ENCODE results near the gene ZNF566.

Gene ZNF566

GRCh38 chr19:36528921-36529518 lies 39.7 kb upstream of the ZNF566 start (continued):
- TF ChIP-seq ZNF677 (tag by site-specific recombination; IDR thresholded peaks at IDR 0.05) (no peak), ZNF843 (tag by site-specific recombination; IDR thresholded peaks at IDR 0.05) (no peak), ZNF2 (tag by site-specific recombination; IDR thresholded peaks at IDR 0.05) (peak; percentile 78), ZNF624 (tag by site-specific recombination; IDR thresholded peaks at IDR 0.05) (no peak), ZFHX2 (tag by site-specific recombination; conservative IDR thresholded peaks at IDR 0.05) (peak; percentile 98), ZNF24 (tag by site-specific recombination; IDR thresholded peaks at IDR 0.05) (no peak; the same call in 1 of the 2 replicates), ZNF404 (tag by site-specific recombination; IDR thresholded peaks at IDR 0.05) (no peak), BCL11B (tag by site-specific recombination; IDR thresholded peaks at IDR 0.05; ENCODE audit: low read depth) (0 out of 2 replicates have a peak, but pooled peaks have one; percentile 9), ZNF292 (tag by site-specific recombination; IDR thresholded peaks at IDR 0.05; ENCODE audit: borderline replicate concordance, low read depth) (no peak), ZXDB (tag by site-specific recombination; IDR thresholded peaks at IDR 0.05) (no peak), SP7 (tag by site-specific recombination; IDR thresholded peaks at IDR 0.05) (no peak), ZNF416 (tag by site-specific recombination; IDR thresholded peaks at IDR 0.05) (peak; percentile 64; the same call in 1 of the 2 replicates), GFI1B (tag by site-specific recombination; IDR thresholded peaks at IDR 0.05) (no peak), KLF10 (tag by site-specific recombination; IDR thresholded peaks at IDR 0.05) (no peak), AEBP2 (tag by site-specific recombination; IDR thresholded peaks at IDR 0.05; ENCODE audit: borderline replicate concordance) (no peak), ZNF184 (tag by site-specific recombination; IDR thresholded peaks at IDR 0.05) (no peak), ZNF16 (tag by site-specific recombination; IDR thresholded peaks at IDR 0.05; ENCODE audit: low read depth) (no peak), ZNF354C (tag by site-specific recombination; IDR thresholded peaks at IDR 0.05; ENCODE audit: borderline replicate concordance, low read depth) (no peak), ZNF426 (tag by site-specific recombination; IDR thresholded peaks at IDR 0.05) (no peak), GLIS1 (tag by site-specific recombination; IDR thresholded peaks at IDR 0.05) (peak; percentile 65), ZNF169 (tag by site-specific recombination; IDR thresholded peaks at IDR 0.05) (peak; percentile 94), ZEB2 (tag by site-specific recombination; IDR thresholded peaks at IDR 0.05) (no peak; the same call in 1 of the 2 replicates), ZNF274 (IDR thresholded peaks at IDR 0.05; ENCODE audit: low read length) (no peak), ZNF274 (tag by site-specific recombination; IDR thresholded peaks at IDR 0.05; ENCODE audit: borderline replicate concordance) (no peak), REPIN1 (tag by site-specific recombination; IDR thresholded peaks at IDR 0.05; ENCODE audit: low read depth) (0 out of 2 replicates have a peak, but pooled peaks have one; percentile 88), SCRT2 (tag by site-specific recombination; IDR thresholded peaks at IDR 0.05) (no peak), WT1 (tag by site-specific recombination; IDR thresholded peaks at IDR 0.05) (peak; percentile 85), ZSCAN16 (tag by site-specific recombination; IDR thresholded peaks at IDR 0.05) (0 out of 2 replicates have a peak, but pooled peaks have one; percentile 17), SP2 (tag by site-specific recombination; IDR thresholded peaks at IDR 0.05) (no peak; the same call in 1 of the 2 replicates), ZBTB6 (tag by site-specific recombination; IDR thresholded peaks at IDR 0.05) (no peak), RBAK (tag by site-specific recombination; IDR thresholded peaks at IDR 0.05) (peak; percentile 91), ZNF623 (tag by site-specific recombination; IDR thresholded peaks at IDR 0.05) (no peak), ZNF433 (tag by site-specific recombination; IDR thresholded peaks at IDR 0.05; ENCODE audit: low read depth) (no peak), ZNF391 (tag by site-specific recombination; IDR thresholded peaks at IDR 0.05; ENCODE audit: borderline replicate concordance, low read depth) (peak; percentile 95; the same call in 1 of the 2 replicates), ATF2 (tag by site-specific recombination; IDR thresholded peaks at IDR 0.05; ENCODE audit: low read depth) (no peak), ZNF362 (tag by site-specific recombination; IDR thresholded peaks at IDR 0.05) (no peak), ZBTB26 (tag by site-specific recombination; optimal IDR thresholded peaks at IDR 0.05) (peak; percentile 82)
